ENCODE results near the gene PDGFRB. TPM values are rescaled to one million over a fixed set of nuclear protein-coding genes. Genes with fewer than 3 reads are reported as not detected.

The PDGFRB gene
- total and polyA plus RNA-seq, 10 of the 15 experiments (the other 5 are each of a cell fraction or from before 2014, with no cell fraction given) = 0.02 to 3.0 (median 1.0) TPM

GRCh38 chr5:150085950-150086715 lies 69.5 kb downstream of the PDGFRB start, which contains the start of gene CSF1R (continued):
- TF ChIP-seq E4F1 (IDR thresholded peaks at IDR 0.05; ENCODE audit: borderline replicate concordance, partially characterized antibody) = no peak
- no peak for TF ChIP-seq RAD51 (IDR thresholded peaks at IDR 0.05)
- no peak for TF ChIP-seq MEF2A (IDR thresholded peaks at IDR 0.05; ENCODE audit: insufficient read depth, low read depth, low read length)
- TF ChIP-seq NBN (IDR thresholded peaks at IDR 0.05) = no peak
- no peak for TF ChIP-seq MTA3 (IDR thresholded peaks at IDR 0.05; ENCODE audit: borderline replicate concordance, low read length)
- TF ChIP-seq SRF (IDR thresholded peaks at IDR 0.05; ENCODE audit: low read depth in 2 of 2, low read length in 2 of 2) = no peak
- no peak for TF ChIP-seq USF1 (IDR thresholded peaks at IDR 0.05; ENCODE audit: borderline replicate concordance, extremely low read length, insufficient read depth, low read depth, low read length)
